Upper lobe of left lung (tissue), 4 donors: ENCODE results near the gene MAPK8IP1.

Experiments
- CTCF ChIP-seq, 6 experiments: fragments of 450-650 bp in 4 of 6; fragments of 200-600 bp in 2 of 6; sonication (generic) in 2 of 6; IDR thresholded peaks; one replicate each; pipeline ENCODE4 v1.5.1; 2016 to 2019; ENCODE audit warnings: antibody characterized with exemption in 6 of 6
- POLR2A ChIP-seq, 4 donors: fragments of 450-650 bp; IDR thresholded peaks; one replicate each; pipeline ENCODE4 v1.5.1; 2016 to 2017; ENCODE audit warnings: antibody characterized with exemption in 4 of 4, mild to moderate bottlenecking in 2 of 4

DNA sequence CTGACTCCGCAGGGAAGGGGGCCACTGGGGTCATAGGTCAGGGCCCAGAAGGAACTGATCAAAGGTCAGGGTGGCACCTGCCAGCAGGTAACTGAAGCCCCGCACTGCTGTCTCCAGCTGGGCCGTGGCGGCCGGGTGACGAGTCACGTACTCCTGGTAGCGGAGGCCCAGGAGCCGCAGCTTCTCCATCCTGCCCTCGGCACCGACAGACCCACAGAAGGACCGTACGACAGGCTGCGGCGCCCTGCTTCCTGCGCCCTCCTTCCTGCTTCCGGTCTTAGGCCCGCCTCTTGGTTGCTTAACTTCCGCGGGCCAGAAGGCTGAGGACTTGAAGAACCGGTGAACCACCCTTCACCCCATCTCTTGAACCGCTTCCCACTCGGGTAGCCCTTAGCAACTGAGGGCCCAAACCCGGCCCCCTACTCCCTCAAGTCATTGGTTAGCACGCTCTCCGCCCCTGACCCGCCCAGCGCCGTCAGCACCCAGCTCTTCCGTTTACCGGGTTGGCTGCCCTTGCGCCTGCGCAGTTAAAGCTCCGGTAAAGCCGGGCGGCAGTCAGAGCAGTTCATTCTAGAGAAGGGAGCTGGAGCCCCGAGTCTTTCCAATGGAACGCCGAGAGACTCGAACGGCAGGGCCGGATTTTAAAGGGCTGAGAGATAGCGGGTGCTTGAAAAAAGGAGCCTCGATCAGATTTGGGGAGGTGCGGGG is 32.3 kb downstream of the MAPK8IP1 start, which contains the start of gene PEX16:
- TF ChIP-seq CTCF (IDR thresholded peaks at IDR 0.05) (peak in 1 of 6 experiments; percentile 14), POLR2A (IDR thresholded peaks at IDR 0.05) (peak in 3 of 4 donors; percentile 44 to 87 (median 73))
